ENCODE data around the gene PLCE1.

Gene PLCE1

DNA sequence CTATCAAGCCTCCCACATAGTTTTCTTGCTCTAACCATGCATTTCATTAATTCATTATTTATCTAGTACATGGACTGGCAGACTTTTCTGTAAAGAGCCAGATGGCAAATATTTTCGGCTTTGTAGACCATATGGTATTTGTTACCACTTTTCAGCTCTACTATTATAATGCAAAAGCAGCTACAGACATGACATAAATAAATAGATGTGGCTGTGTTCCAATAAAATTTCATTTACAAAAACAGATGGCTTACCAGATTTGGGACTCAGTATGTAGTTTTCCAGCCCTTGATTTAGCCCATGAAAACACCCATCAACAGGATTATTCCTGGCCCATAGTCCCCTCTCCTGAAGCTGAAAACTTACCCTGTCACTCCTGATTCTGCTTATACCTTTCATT is 32.1 kb downstream of the PLCE1 start:
- no peak for DNase-seq

- DNase-seq = no peak
Measured at GRCh38 chr10:94027197-94027596, 33.5 kb downstream of the PLCE1 start.

GRCh38 chr10:94029955-94030354 is 36.2 kb downstream of the PLCE1 start:
- DNase-seq = no peak

DNA sequence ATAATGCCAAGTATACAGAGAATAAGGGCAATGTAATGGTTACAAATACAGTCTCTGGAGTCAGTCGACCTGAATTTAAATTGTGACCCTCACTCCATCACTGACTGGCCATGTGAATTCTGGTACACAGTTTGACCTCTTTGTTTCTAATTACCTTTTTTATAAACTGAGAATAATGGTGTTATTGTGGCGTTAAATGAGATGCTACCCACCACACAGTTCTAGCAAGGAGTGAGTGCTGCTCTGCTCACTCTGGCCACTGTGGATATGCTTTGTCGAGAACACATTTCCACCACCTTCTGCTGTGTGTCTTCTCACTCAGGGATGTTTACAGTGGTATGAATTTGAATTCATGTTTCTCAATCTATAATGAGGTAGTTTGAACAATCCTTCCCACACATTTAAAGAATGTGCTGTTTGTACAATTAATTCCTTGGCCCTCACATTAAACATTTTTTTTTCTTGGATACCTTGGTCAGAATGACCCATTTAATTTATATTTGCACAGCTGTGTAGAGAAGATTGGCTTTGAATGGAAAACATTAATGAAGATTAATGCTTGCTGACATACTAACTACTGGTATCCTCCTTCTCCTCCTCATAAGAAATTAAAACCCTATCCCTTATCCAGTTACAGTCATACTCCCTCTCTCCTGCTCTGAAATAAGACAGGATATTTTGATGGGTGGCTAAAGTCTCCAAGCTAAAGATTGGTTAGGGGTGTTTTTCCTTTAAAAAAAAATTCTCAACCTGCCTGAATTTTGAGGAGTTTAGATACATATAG is 42.4 kb downstream of the PLCE1 start:
- no peak for DNase-seq

GRCh38 chr10:94036766-94037033 is 43.0 kb downstream of the PLCE1 start:
- DNase-seq = no peak

DNA sequence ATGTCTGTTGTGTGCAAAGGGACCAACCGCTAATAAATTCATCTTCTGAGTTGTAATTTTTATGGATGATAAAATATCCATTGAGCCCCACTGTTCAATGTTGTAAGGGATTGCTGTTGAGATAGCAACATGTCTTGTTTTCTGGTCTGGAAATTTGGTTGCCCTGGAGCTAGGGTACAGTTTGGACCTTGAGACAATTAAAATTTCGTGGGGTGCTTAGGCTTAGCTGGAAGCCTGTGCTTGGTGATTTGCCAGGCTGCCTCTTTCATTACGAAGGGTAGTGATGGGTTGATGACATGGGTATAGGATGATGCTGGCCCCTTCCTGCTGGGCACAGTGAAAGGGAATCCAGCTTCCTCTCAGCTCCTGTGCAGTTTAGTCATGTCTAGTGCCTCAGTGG is 43.6 kb downstream of the PLCE1 start:
- DNase-seq = no peak

DNA sequence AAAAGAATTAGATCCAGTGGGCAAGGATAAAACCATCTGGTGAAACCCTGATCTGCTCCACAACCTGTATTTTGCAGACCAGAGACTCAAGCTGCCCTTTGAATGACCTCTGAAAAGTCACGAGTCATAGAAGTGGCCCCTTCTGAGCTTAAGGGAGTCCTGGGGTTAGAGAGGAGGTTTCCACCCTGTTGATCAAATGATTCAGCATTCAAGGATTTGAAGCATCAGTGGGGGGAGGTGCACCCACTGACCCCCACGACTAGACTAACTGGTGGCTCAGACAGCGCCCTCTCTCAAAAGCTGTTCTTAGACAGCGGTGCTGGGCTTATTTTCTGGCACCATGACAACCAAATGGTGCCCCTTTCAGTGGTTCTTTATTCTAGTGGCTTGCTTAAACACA is 44.3 kb downstream of the PLCE1 start:
- no peak for DNase-seq

GRCh38 chr10:94041206-94041605 is 47.5 kb downstream of the PLCE1 start:
- DNase-seq = no peak

GRCh38 chr10:94042001-94042833 is 48.5 kb downstream of the PLCE1 start:
- DNase-seq = no peak

GRCh38 chr10:94042834-94043175 is 49.1 kb downstream of the PLCE1 start:
- no peak for DNase-seq

All from suppressor macrophage (primary cell).